ENCODE data around the gene SLC22A2.

DNA sequence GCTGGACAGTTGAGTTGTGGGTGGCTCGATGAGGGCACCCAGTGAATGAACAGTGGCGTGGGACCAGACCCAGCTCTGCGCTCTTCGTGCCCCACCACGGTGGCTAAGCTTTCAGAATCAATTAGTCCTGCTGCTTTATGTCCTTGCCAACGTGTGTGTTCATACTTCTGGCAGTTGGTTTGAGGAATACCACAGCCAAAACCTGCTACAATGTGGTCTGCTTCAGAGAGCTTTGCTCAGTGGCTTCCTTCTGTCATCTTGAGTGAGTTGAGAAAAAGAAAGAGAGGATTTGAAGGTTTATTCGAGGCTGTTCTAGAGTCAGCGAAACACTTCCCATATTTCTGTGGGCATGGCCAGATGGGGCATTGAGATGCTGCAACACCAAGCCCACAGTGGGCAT is 39.5 kb upstream of the SLC22A2 start:
- TF ChIP-seq POLR2A (IDR thresholded peaks at IDR 0.05) = no peak
- TF ChIP-seq, protein P1, sequence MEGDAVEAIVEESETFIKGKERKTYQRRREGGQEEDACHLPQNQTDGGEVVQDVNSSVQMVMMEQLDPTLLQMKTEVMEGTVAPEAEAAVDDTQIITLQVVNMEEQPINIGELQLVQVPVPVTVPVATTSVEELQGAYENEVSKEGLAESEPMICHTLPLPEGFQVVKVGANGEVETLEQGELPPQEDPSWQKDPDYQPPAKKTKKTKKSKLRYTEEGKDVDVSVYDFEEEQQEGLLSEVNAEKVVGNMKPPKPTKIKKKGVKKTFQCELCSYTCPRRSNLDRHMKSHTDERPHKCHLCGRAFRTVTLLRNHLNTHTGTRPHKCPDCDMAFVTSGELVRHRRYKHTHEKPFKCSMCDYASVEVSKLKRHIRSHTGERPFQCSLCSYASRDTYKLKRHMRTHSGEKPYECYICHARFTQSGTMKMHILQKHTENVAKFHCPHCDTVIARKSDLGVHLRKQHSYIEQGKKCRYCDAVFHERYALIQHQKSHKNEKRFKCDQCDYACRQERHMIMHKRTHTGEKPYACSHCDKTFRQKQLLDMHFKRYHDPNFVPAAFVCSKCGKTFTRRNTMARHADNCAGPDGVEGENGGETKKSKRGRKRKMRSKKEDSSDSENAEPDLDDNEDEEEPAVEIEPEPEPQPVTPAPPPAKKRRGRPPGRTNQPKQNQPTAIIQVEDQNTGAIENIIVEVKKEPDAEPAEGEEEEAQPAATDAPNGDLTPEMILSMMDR (IDR thresholded peaks at IDR 0.05) = no peak
- no peak for TF ChIP-seq EP300 (IDR thresholded peaks at IDR 0.05; ENCODE audit: low read depth)
